PC-9 (cell line): ENCODE measurements around the gene FOXJ3. TPM values are rescaled to one million over a fixed set of nuclear protein-coding genes. Genes with fewer than 3 reads are reported as not detected.

Experiments
- BruUV-seq: library from RNA; stranded (reverse); fragments of 400-500 nt; replicated peaks from 2 replicates; lab custom pipeline; 2021; lab: Mats Ljungman, UMichigan
- CTCF ChIA-PET: fragments of 300-600 bp; sonication (Branson Sonifier 250); formaldehyde crosslinking; loops from one replicate; lab custom pipeline; 2022; ENCODE audit warnings: antibody characterized with exemption; lab: Charles Lee
- POLR2A ChIA-PET: fragments of 300-600 bp; sonication (Branson Sonifier 250); formaldehyde crosslinking; loops from one replicate; lab custom pipeline; 2022; ENCODE audit warnings: antibody characterized with exemption; ENCODE audit not compliant: unreplicated experiment; lab: Charles Lee
- DNase-seq, 2 experiments: peaks; one replicate each; pipeline versions ENCODE4 v3.0.0 to v3.0.0-alpha.2; 2015 to 2022; ENCODE audit warnings: mixed read lengths in 1 of 2
- H2AFZ ChIP-seq: fragments of 200-600 bp; sonication (generic); 2 replicates; pipeline ENCODE4 v1.8.1; 2017; ENCODE audit warnings: antibody characterized with exemption
- H3F3A ChIP-seq: fragments of 200-600 bp; sonication (generic); 2 replicates; pipeline ENCODE4 v1.8.1; 2017; ENCODE audit warnings: antibody characterized with exemption, mild to moderate bottlenecking, low read depth; ENCODE audit not compliant: insufficient read depth
- H3K27ac ChIP-seq: fragments of 200-600 bp; sonication (generic); 2 replicates; pipeline ENCODE4 v1.6.1; 2016; ENCODE audit warnings: mixed run types
- H3K27me3 ChIP-seq: fragments of 200-600 bp; sonication (generic); 2 replicates; pipeline ENCODE4 v1.6.1; 2016; ENCODE audit warnings: low read depth, mixed run types; ENCODE audit not compliant: insufficient read depth
- H3K36me3 ChIP-seq: fragments of 200-600 bp; sonication (generic); 2 replicates; pipeline ENCODE4 v1.6.1; 2016; ENCODE audit warnings: low read depth, mixed run types
- H3K4me1 ChIP-seq: fragments of 200-600 bp; sonication (generic); replicated peaks from 2 replicates; pipeline ENCODE4 v1.6.1; 2016; ENCODE audit warnings: mixed run types; ENCODE audit not compliant: insufficient read depth
- H3K4me2 ChIP-seq: fragments of 200-600 bp; sonication (generic); 2 replicates; pipeline ENCODE4 v1.6.1; 2017; ENCODE audit warnings: mixed run types
- H3K4me3 ChIP-seq: fragments of 200-600 bp; sonication (generic); 2 replicates; pipeline ENCODE4 v1.6.1; 2016; ENCODE audit warnings: mixed run types
- H3K79me2 ChIP-seq: fragments of 200-600 bp; sonication (generic); 2 replicates; pipeline ENCODE4 v1.6.1; 2017; ENCODE audit warnings: low read depth, mixed run types
- H3K9me2 ChIP-seq: fragments of 200-600 bp; sonication (generic); 2 replicates; pipeline ENCODE4 v1.8.1; 2017; ENCODE audit warnings: mild to moderate bottlenecking; ENCODE audit not compliant: insufficient read depth
- H3K9me3 ChIP-seq: fragments of 200-600 bp; sonication (generic); 2 replicates; pipeline ENCODE4 v1.8.1; 2016; ENCODE audit warnings: low read depth; ENCODE audit not compliant: insufficient read depth
- H4K20me1 ChIP-seq: fragments of 200-600 bp; sonication (generic); 2 replicates; pipeline ENCODE4 v1.8.1; 2017; ENCODE audit not compliant: insufficient read depth
- EZH2 ChIP-seq: fragments of 200-600 bp; sonication (generic); IDR thresholded peaks from 2 replicates; pipeline ENCODE4 v1.8.0; 2017; ENCODE audit warnings: antibody characterized with exemption, low read depth
- intact Hi-C: fragments of 100-400 bp; cut with micrococcal nuclease; formaldehyde crosslinking; loops from one replicate; pipeline ENCODE4 v1.10.0; 2022; ENCODE audit not compliant: unreplicated experiment
- total RNA-seq: library from RNA; stranded (reverse); gene quantifications from 2 replicates; pipeline ENCODE4 v1.2.3, GENCODE V29; 2021
- TF ChIP-seq, protein P1 (sequence below): fragments of 200-600 bp; sonication (generic); conservative IDR thresholded peaks from 2 replicates; pipeline ENCODE4 v1.6.1; 2017; ENCODE audit warnings: mixed run types, antibody characterized with exemption, mild to moderate bottlenecking, moderate library complexity

The FOXJ3 gene
- total RNA-seq, 1 experiment from 2014 or later, result 60.4 TPM

DNA sequence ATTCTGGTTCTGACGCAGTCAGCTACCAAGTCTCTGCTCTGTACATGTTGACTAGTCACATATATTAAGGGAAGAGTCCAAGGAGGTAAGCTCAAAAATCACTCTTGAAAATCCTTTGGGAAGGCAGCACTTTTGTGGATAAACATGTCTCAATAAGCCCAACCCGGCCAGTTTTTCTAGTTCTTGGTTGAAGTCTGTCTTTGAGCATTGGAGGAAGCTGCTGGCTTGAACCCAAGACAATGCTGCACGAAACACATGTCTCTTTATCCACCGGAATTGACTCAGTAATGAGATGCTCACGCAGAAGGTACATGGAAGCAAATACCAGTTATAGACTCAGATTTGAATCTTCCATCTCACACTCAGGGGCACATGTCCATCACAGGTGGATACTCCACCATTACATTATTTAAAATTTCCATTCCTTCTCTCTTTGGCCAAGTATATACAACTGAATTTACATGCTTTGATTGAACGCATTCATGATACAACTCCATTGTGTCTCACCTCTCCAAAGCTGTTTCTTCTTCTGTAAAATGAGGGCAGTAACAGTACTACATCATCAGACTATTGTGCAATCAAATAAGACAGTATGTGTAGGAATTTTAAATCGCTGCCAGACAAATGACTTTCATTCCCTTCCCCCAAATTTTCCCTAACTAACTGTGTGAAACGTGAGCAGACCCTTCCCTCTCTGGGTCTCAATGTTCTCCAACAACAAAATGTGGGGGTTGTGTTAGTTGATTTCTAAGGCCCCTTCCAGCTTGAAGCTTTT lies 160.9 kb downstream of the FOXJ3 start:
- intact Hi-C loops, result loop anchor here (1.0 to 10.0 kb wide), 3 partner anchors 27 to 600 kb away; partner anchors contain the start of genes PPCS and ZMYND12
- Histone ChIP-seq H4K20me1 (0 out of 2 replicates have a peak, but pooled peaks cover 3% of the 10 kb centered on the region), H3K79me2 (no peaks in the 10 kb centered on the region; the same call in 1 of the 2 replicates), H3K4me2 (peak overlapping the region; percentile 21), H3F3A (peaks cover 47% of the 10 kb centered on the region), H2AFZ (no peak overlapping the region), H3K9me2 (no peaks in the 10 kb centered on the region), H3K27ac (0 out of 2 replicates have a peak overlapping the region, but pooled peaks have one; percentile 1), H3K4me1 (peaks cover 39% of the 10 kb centered on the region), H3K9me3 (no peaks in the 10 kb centered on the region), H3K36me3 (no peaks in the 10 kb centered on the region), H3K27me3 (no peaks in the 10 kb centered on the region), H3K4me3 (no peak overlapping the region)
- DNase-seq, result peak; percentile 41 to 49
- CTCF ChIA-PET, result interaction anchor here (0.5 to 1.6 kb wide), 10 partner anchors 9 to 384 kb away, joined by 3 to 11 read pairs (median 6); partner anchors contain the start of gene CCDC30
- BruUV-seq, result no TSS peak
- TF ChIP-seq EZH2, result no peak
- POLR2A ChIA-PET, result interaction anchor here (0.6 kb wide), 1 partner anchor 1910 kb away, joined by 9 read pairs; no protein-coding TSS in a partner anchor

DNA sequence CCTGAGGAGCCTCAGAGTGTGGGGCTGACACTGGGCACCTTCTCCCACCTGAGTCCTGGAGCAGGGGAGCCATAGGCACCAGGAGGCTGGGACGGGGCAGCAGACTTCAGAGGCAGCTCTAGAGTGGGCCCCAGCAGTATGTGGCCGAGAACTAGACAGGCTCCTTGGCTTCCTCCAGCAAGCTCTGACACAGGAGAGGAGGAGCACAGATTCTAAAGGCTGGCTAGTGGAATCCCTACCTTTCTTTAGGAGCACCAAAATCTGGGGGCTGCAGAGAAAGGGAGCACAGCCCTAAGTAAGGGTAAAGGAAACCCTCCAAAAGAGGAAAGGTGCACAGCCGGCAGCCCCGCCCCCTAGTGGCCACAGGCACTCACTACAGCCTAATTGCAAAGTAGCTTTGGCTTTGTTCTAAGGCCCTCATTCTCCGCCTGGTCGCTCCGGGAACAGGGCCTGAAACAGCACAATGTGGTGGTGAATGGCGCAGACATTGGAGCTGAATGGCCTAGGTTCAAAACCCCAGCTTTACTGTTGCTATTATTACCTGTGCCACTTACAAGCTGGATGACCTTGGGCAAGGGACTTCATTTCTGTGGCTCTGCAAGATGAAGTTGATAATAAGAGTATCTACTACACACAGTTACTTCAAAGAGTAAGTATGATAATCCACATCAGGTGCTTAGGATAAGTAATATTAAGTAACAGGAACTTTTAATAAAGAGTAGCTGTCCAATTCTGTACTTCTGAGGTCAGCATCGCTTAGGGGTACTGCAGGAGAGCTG lies 161.7 kb downstream of the FOXJ3 start:
- 0 out of 2 replicates have a peak, but pooled peaks cover 3% of the 10 kb centered on the region for H4K20me1 ChIP-seq
- H2AFZ ChIP-seq, result no peak overlapping the region
- CTCF ChIA-PET, result interaction anchor here (0.5 to 1.6 kb wide), 10 partner anchors 8 to 383 kb away, joined by 3 to 9 read pairs (median 4); partner anchors contain the start of gene CCDC30
- no peak overlapping the region for H3K4me3 ChIP-seq
- H3K27ac ChIP-seq, result 0 out of 2 replicates have a peak overlapping the region, but pooled peaks have one; percentile 1
- POLR2A ChIA-PET, result interaction anchor here (0.6 kb wide), 1 partner anchor 1909 kb away, joined by 9 read pairs; no protein-coding TSS in a partner anchor
- BruUV-seq, result no TSS peak
- no peaks in the 10 kb centered on the region for H3K27me3 ChIP-seq
- H3K36me3 ChIP-seq, result no peaks in the 10 kb centered on the region
- H3K9me3 ChIP-seq, result no peaks in the 10 kb centered on the region
- DNase-seq, result peak in 1 of 2 experiments; percentile 65
- H3K9me2 ChIP-seq, result no peaks in the 10 kb centered on the region
- peaks cover 47% of the 10 kb centered on the region for H3F3A ChIP-seq
- H3K79me2 ChIP-seq, result no peaks in the 10 kb centered on the region; the same call in 1 of the 2 replicates
- peak overlapping the region; percentile 21 for H3K4me2 ChIP-seq
- TF ChIP-seq, protein P1, sequence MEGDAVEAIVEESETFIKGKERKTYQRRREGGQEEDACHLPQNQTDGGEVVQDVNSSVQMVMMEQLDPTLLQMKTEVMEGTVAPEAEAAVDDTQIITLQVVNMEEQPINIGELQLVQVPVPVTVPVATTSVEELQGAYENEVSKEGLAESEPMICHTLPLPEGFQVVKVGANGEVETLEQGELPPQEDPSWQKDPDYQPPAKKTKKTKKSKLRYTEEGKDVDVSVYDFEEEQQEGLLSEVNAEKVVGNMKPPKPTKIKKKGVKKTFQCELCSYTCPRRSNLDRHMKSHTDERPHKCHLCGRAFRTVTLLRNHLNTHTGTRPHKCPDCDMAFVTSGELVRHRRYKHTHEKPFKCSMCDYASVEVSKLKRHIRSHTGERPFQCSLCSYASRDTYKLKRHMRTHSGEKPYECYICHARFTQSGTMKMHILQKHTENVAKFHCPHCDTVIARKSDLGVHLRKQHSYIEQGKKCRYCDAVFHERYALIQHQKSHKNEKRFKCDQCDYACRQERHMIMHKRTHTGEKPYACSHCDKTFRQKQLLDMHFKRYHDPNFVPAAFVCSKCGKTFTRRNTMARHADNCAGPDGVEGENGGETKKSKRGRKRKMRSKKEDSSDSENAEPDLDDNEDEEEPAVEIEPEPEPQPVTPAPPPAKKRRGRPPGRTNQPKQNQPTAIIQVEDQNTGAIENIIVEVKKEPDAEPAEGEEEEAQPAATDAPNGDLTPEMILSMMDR, result peak; percentile 98
- TF ChIP-seq EZH2, result no peak
- intact Hi-C loops, result loop anchor here (1.0 to 10.0 kb wide), 2 partner anchors 281 to 599 kb away; partner anchors contain the start of genes PPCS and ZMYND12
- H3K4me1 ChIP-seq, result peaks cover 47% of the 10 kb centered on the region

DNA sequence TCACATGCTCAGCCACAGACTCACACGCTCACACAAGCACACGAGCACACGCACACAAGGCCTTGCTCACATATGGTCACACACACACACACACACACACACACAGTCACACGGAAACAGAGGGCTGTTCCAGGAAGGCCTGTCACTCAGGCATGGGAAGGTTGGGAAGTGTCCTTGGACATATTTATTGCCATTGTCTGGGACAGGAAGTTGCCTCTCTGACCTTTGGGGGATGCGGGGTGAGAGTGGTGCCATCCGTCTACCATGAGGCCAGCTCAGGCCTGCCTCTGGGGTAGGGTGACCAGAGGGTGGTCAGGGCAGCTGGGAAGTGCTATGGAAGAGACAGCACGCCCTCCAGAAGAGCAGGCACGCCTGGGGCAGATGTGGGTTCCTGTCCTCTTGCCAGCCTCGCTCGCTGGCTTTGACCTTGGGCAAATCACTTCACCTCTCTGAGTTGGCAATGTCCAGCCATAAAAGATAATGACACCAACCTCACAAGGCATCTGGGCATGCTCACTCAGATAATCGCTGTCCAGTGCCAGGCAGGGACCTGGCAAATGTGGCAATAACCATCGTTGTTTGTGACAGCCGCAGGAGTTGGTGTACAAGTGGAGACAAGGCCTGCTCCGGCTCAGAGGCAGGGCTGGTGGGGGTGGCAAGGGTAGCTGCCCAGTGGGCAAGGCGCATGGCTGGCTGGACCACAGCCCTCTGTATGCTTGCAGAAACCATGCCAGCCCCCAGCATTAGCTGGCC lies 162.5 kb downstream of the FOXJ3 start:
- H3K4me3 ChIP-seq, result no peak overlapping the region
- no peaks in the 10 kb centered on the region for H3K36me3 ChIP-seq
- H3K4me1 ChIP-seq, result peaks cover 55% of the 10 kb centered on the region
- no peak overlapping the region for H3K27ac ChIP-seq
- no peaks in the 10 kb centered on the region for H3K27me3 ChIP-seq
- 0 out of 2 replicates have a peak, but pooled peaks cover 3% of the 10 kb centered on the region for H4K20me1 ChIP-seq
- CTCF ChIA-PET, result interaction anchor here (0.5 to 1.6 kb wide), 4 partner anchors 21 to 1328 kb away, joined by 3 to 15 read pairs (median 5); no protein-coding TSS in a partner anchor
- H3K4me2 ChIP-seq, result no peak overlapping the region
- no peak overlapping the region for H2AFZ ChIP-seq
- H3F3A ChIP-seq, result peaks cover 39% of the 10 kb centered on the region
- BruUV-seq, result no TSS peak
- no peaks in the 10 kb centered on the region for H3K9me3 ChIP-seq
- H3K9me2 ChIP-seq, result no peaks in the 10 kb centered on the region
- intact Hi-C loops, result loop anchor here (1.0 to 10.0 kb wide), 2 partner anchors 282 to 598 kb away; partner anchors contain the start of genes PPCS and ZMYND12
- no peak for DNase-seq
- POLR2A ChIA-PET, result no interaction called here
- TF ChIP-seq, protein P1, result no peak
- no peak for TF ChIP-seq EZH2
- no peaks in the 10 kb centered on the region for H3K79me2 ChIP-seq
